Thyroid gland (tissue), 4 donors: ENCODE results near the gene HERPUD1. TPM values are rescaled to one million over a fixed set of nuclear protein-coding genes. Genes with fewer than 3 reads are reported as not detected.

Experiments
- DNase-seq, 2 donors: peaks; one replicate each; pipeline ENCODE4 v3.0.0-alpha.2; 2019
- H3K27ac ChIP-seq, 3 donors: fragments of 200-600 bp; sonication (generic); 1 replicate in 2 of 3; 2 replicates in 1 of 3; pipeline ENCODE4 v1.5.1; 2016 to 2019; ENCODE audit warnings: mild to moderate bottlenecking in 1 of 3, moderate library complexity in 1 of 3
- H3K27me3 ChIP-seq: fragments of 200-600 bp; sonication (generic); one replicate; pipeline ENCODE4 v1.5.1; 2019
- H3K36me3 ChIP-seq, 2 donors: fragments of 200-600 bp; sonication (generic); one replicate each; pipeline ENCODE4 v1.5.1; 2016 to 2019
- H3K4me1 ChIP-seq, 2 donors: fragments of 200-600 bp; sonication (generic); one replicate each; pipeline ENCODE4 v1.5.1; 2017 to 2019
- H3K4me3 ChIP-seq, 3 donors: fragments of 200-600 bp; sonication (generic); replicated peaks in 1 of 3; 1 replicate in 2 of 3; 2 replicates in 1 of 3; pipeline ENCODE4 v1.5.1; 2016; ENCODE audit warnings: mild to moderate bottlenecking in 1 of 3
- H3K9me3 ChIP-seq: fragments of 200-600 bp; sonication (generic); one replicate; pipeline ENCODE4 v1.5.1; 2017
- CTCF ChIP-seq, 6 experiments: fragments of 200-600 bp in 3 of 6; fragments of 450-650 bp in 3 of 6; sonication (generic) in 3 of 6; IDR thresholded peaks; one replicate each; pipeline ENCODE4 v1.5.1; 2016 to 2019; ENCODE audit warnings: antibody characterized with exemption in 6 of 6, mild to moderate bottlenecking in 2 of 6, inconsistent platforms in 1 of 6, moderate library complexity in 1 of 6
- POLR2A ChIP-seq, 2 donors: fragments of 450-650 bp; IDR thresholded peaks; one replicate each; pipeline ENCODE4 v1.6.1; 2017; ENCODE audit warnings: antibody characterized with exemption in 2 of 2, mild to moderate bottlenecking in 2 of 2, moderate library complexity in 1 of 2
- WGBS, 2 donors: methylation state at CpG; one replicate each; pipeline ENCODE4 v1.1.5; 2017; 5-methylcytosine and 5-hydroxymethylcytosine counted together
- intact Hi-C: fragments of 100-400 bp; cut with DNase I; formaldehyde crosslinking; loops from one replicate; pipeline ENCODE4 v1.15.1; 2023
- total RNA-seq, 4 donors: library from RNA; depleted of rRNA; stranded (reverse); fragments of >200 nt; gene quantifications; one replicate each; pipeline ENCODE4 v1.2.3, GENCODE V29; 2016

Gene HERPUD1
- total RNA-seq, 4 donors from 2014 or later = 212 to 659 (median 321) TPM

GRCh38 chr16:56903866-56904265, 28.1 kb upstream of the HERPUD1 start:
- intact Hi-C loops = no loop called here
- TF ChIP-seq POLR2A (IDR thresholded peaks at IDR 0.05) (no peak), CTCF (IDR thresholded peaks at IDR 0.05) (no peak)
- Histone ChIP-seq H3K27me3 (no peaks in the 10 kb centered on the region), H3K9me3 (no peaks in the 10 kb centered on the region), H3K27ac (no peak overlapping the region), H3K4me3 (no peak overlapping the region), H3K4me1 (no peaks in the 10 kb centered on the region), H3K36me3 (no peaks in the 10 kb centered on the region)
- WGBS, 2 donors = 91 to 92% methylated on average over 2 of the region's 2 CpGs
- no peak for DNase-seq

GRCh38 chr16:56907401-56907800, 24.5 kb upstream of the HERPUD1 start:
- no peak for DNase-seq
- intact Hi-C loops = no loop called here
- TF ChIP-seq POLR2A (IDR thresholded peaks at IDR 0.05) (no peak), CTCF (IDR thresholded peaks at IDR 0.05) (no peak)
- Histone ChIP-seq H3K9me3 (no peaks in the 10 kb centered on the region), H3K27me3 (no peaks in the 10 kb centered on the region), H3K36me3 (no peaks in the 10 kb centered on the region), H3K27ac (no peak overlapping the region), H3K4me3 (no peak overlapping the region), H3K4me1 (peaks cover 0 to 4% of the 10 kb centered on the region in 2 donors)
- 96% methylated on average over 3 of the region's 3 CpGs for WGBS, 2 donors

GRCh38 chr16:56909527-56909979, 22.4 kb upstream of the HERPUD1 start:
- WGBS, 2 donors = 73 to 79% methylated on average over 6 to 7 of the region's 7 CpGs
- Histone ChIP-seq H3K27me3 (no peaks in the 10 kb centered on the region), H3K4me1 (peaks cover 0 to 5% of the 10 kb centered on the region in 2 donors), H3K4me3 (no peak overlapping the region), H3K27ac (no peak overlapping the region), H3K36me3 (no peaks in the 10 kb centered on the region), H3K9me3 (no peaks in the 10 kb centered on the region)
- TF ChIP-seq CTCF (IDR thresholded peaks at IDR 0.05) (no peak), POLR2A (IDR thresholded peaks at IDR 0.05) (no peak)
- no peak for DNase-seq
- intact Hi-C loops = no loop called here

- Histone ChIP-seq H3K9me3 (no peaks in the 10 kb centered on the region), H3K27me3 (no peaks in the 10 kb centered on the region), H3K4me1 (peaks cover 4 to 8% of the 10 kb centered on the region in 2 donors), H3K27ac (no peak overlapping the region), H3K36me3 (no peaks in the 10 kb centered on the region), H3K4me3 (no peak overlapping the region)
- TF ChIP-seq CTCF (IDR thresholded peaks at IDR 0.05) (no peak), POLR2A (IDR thresholded peaks at IDR 0.05) (no peak)
- no peak for DNase-seq
- 89 to 95% methylated on average over 5 of the region's 5 CpGs for WGBS, 2 donors
- intact Hi-C loops = no loop called here
Measured at GRCh38 chr16:56910112-56910511, 21.8 kb upstream of the HERPUD1 start.

- Histone ChIP-seq H3K36me3 (no peaks in the 10 kb centered on the region), H3K9me3 (no peaks in the 10 kb centered on the region), H3K27me3 (no peaks in the 10 kb centered on the region), H3K4me3 (no peak overlapping the region), H3K4me1 (peaks cover 10 to 12% of the 10 kb centered on the region in 2 donors), H3K27ac (peak overlapping the region in 1 of 3 donors; percentile 61)
- intact Hi-C loops = no loop called here
- DNase-seq = no peak
- 82 to 87% methylated on average over 12 of the region's 12 CpGs for WGBS, 2 donors
- no peak for TF ChIP-seq CTCF (IDR thresholded peaks at IDR 0.05)
- no peak for TF ChIP-seq POLR2A (IDR thresholded peaks at IDR 0.05)
Measured at GRCh38 chr16:56910654-56911539, 21.0 kb upstream of the HERPUD1 start.
